AG09309 (cell line): ENCODE measurements around the gene PLA2G2C.
"Not testable (repeated sequence)": the region's sequence is repeated elsewhere in the genome, so short reads cannot be mapped to it uniquely, and the experiment has no call there.

Source experiments
- DNase-seq: peaks from one replicate; pipeline ENCODE4 v3.0.0-alpha.2; 2010; ENCODE audit warnings: low read depth
- H3K4me3 ChIP-seq: 2 replicates; pipeline ENCODE4 v1.5.1; 2011; ENCODE audit warnings: mild to moderate bottlenecking, low read depth, low read length, moderate library complexity; ENCODE audit not compliant: control insufficient read depth
- CTCF ChIP-seq: IDR thresholded peaks from 2 replicates; pipeline ENCODE4 v1.5.1; 2011; ENCODE audit warnings: mild to moderate bottlenecking, low read depth, low read length, inconsistent platforms; ENCODE audit not compliant: insufficient read depth, control insufficient read depth; ENCODE audit errors: missing control alignments

The PLA2G2C gene

GRCh38 chr1:20137604-20138003 is 48.7 kb downstream of the PLA2G2C start:
- TF ChIP-seq CTCF = no peak
- DNase-seq = no peak
- H3K4me3 ChIP-seq = no peak overlapping the region

GRCh38 chr1:20137055-20137454 is 49.3 kb downstream of the PLA2G2C start:
- no peak overlapping the region for H3K4me3 ChIP-seq
- TF ChIP-seq CTCF = no peak
- DNase-seq = no peak

DNA sequence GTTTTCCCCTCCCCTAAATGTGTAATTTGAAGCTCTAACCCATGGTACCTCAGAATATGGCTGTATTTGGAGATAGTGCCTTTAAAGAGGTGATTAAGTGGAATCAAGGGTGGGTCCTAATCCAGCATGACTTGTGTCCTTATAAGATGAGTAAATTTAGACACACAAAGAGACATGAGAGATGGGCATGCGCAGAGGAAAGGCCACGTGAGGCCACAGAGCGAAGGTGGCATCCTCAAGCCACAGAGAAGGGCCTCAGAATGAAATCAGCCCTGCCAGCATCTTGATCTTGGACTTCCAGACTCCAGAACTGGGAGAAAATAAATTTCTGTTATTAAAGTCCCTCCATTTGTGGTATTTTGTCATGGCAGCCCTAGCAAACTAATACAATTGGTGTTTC is 50.1 kb downstream of the PLA2G2C start:
- DNase-seq = no peak
- TF ChIP-seq CTCF = no peak
- no peak overlapping the region for H3K4me3 ChIP-seq

GRCh38 chr1:20134995-20135394 is 51.3 kb downstream of the PLA2G2C start:
- DNase-seq = no peak
- H3K4me3 ChIP-seq = no peak overlapping the region
- TF ChIP-seq CTCF = no peak

DNA sequence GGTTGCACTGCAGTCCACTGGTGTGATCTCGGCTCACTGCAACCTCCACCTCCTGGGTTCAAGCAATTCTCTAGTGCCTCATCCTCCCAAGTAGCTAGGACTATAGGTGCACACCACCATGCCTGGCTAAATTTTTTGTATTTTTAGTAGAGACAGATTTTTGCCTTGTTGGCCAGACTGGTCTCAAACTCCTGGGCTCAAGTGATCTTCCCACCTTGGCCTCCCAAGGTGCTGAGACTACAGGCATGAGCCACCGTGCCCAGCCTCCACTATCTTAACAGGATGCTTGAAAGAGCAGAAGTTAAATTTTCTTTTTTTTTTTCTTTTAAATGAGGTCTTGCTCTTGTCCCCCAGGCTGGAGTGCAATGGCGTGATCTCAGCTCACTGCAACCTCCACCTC is 55.8 kb downstream of the PLA2G2C start:
- H3K4me3 ChIP-seq, DNase-seq: not testable (repeated sequence)

GRCh38 chr1:20126806-20127440 is 59.4 kb downstream of the PLA2G2C start:
- no peak for TF ChIP-seq CTCF
- DNase-seq = no peak
- H3K4me3 ChIP-seq = no peak overlapping the region

DNA sequence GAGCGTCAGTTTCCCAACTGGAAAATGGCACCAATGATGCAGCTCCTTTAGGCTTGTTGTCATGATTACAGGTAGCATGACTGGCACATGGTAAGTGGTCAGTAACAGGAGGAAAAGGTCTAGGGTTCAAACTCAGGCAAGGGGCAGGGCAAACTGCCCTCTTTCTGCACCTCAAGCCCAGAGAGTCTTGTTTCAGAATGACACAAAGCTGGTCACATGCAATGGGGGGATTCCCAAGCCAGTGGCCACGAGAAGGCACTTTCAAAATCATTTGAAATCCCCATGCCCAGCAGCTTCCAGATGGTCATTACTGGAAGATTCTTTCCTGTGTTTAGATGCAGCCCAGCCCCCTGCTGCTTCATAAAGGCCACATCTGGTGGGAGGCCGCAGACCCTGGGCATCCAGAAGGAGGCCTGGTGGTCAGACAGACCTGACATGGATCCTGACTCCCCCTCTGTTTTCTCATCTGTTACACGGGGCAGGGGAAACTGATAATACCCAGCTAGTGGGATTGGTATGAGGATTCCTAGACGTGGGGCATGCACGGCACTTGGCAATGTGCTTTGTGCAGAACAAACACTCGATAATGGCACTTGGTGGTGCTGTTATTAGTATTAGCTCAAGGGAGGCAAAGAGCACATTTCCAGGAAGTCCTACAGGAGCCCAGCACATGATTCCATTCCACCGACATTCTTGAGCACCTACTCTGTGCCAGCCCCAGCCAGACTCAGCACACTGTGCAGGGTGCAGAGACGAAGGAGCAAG is 60.1 kb downstream of the PLA2G2C start:
- DNase-seq = no peak
- no peak overlapping the region for H3K4me3 ChIP-seq
- no peak for TF ChIP-seq CTCF
